H9 (cell line): ENCODE data around the gene WDR59. TPM values are rescaled to one million over a fixed set of nuclear protein-coding genes. Genes with fewer than 3 reads are reported as not detected.

Experiments used
- DNase-seq: peaks from one replicate; pipeline ENCODE4 v3.0.0-alpha.2; 2017
- H2AFZ ChIP-seq: one replicate; pipeline ENCODE4 v1.6.1; 2013; ENCODE audit warnings: mild to moderate bottlenecking, low read length, control low read depth, moderate library complexity
- H2AK5ac ChIP-seq: 2 replicates; pipeline ENCODE4 v1.6.1; 2013; ENCODE audit warnings: low read length, control low read depth, mixed read lengths; ENCODE audit not compliant: insufficient read length
- H2BK120ac ChIP-seq: one replicate; pipeline ENCODE4 v1.6.1; 2013; ENCODE audit warnings: low read depth, mild to moderate bottlenecking, low read length, control low read depth, inconsistent platforms; ENCODE audit not compliant: poor library complexity, severe bottlenecking
- H2BK12ac ChIP-seq: 2 replicates; pipeline ENCODE4 v1.6.1; 2013; ENCODE audit warnings: low read length, control low read depth, mixed read lengths, low read depth; ENCODE audit not compliant: insufficient read length
- H2BK15ac ChIP-seq: 2 replicates; pipeline ENCODE4 v1.6.1; 2013; ENCODE audit warnings: low read depth, low read length, control low read depth
- H2BK20ac ChIP-seq: one replicate; pipeline ENCODE4 v1.6.1; 2013; ENCODE audit warnings: low read depth, mild to moderate bottlenecking, low read length, control low read depth, inconsistent platforms; ENCODE audit not compliant: poor library complexity, severe bottlenecking
- H2BK5ac ChIP-seq: 2 replicates; pipeline ENCODE4 v1.6.1; 2013; ENCODE audit warnings: low read length, control low read depth, mixed read lengths; ENCODE audit not compliant: insufficient read length
- H3K14ac ChIP-seq: 2 replicates; pipeline ENCODE4 v1.6.1; 2013; ENCODE audit warnings: low read length, control low read depth; ENCODE audit not compliant: insufficient read depth
- H3K18ac ChIP-seq: 2 replicates; pipeline ENCODE4 v1.6.1; 2013; ENCODE audit warnings: low read depth, mild to moderate bottlenecking, mixed read lengths, low read length, control low read depth; ENCODE audit not compliant: insufficient read length
- H3K23ac ChIP-seq: 2 replicates; pipeline ENCODE4 v1.6.1; 2013; ENCODE audit warnings: low read length, control low read depth, mixed read lengths, low read depth; ENCODE audit not compliant: insufficient read length
- H3K23me2 ChIP-seq: 2 replicates; pipeline ENCODE4 v1.6.1; 2013; ENCODE audit warnings: low read depth, mild to moderate bottlenecking, mixed read lengths, low read length, control low read depth; ENCODE audit not compliant: insufficient read length, poor library complexity, severe bottlenecking
- H3K27ac ChIP-seq: 2 replicates; pipeline ENCODE4 v1.5.1; 2013; ENCODE audit warnings: low read length, control low read depth, mixed read lengths, low read depth; ENCODE audit not compliant: insufficient read length
- H3K27me3 ChIP-seq: 2 replicates; pipeline ENCODE4 v1.6.1; 2013; ENCODE audit warnings: low read length, control low read depth, inconsistent platforms; ENCODE audit not compliant: insufficient read depth
- H3K4ac ChIP-seq: 2 replicates; pipeline ENCODE4 v1.6.1; 2013; ENCODE audit warnings: low read depth, mild to moderate bottlenecking, control low read depth, inconsistent platforms, low read length, moderate library complexity
- H3K4me1 ChIP-seq: 2 replicates; pipeline ENCODE4 v1.6.1; 2013; ENCODE audit warnings: low read length, control low read depth, inconsistent platforms; ENCODE audit not compliant: insufficient read depth
- H3K4me2 ChIP-seq: 2 replicates; pipeline ENCODE4 v1.6.1; 2013; ENCODE audit warnings: low read length, control low read depth, mixed read lengths; ENCODE audit not compliant: insufficient read length, insufficient read depth
- H3K56ac ChIP-seq: 2 replicates; pipeline ENCODE4 v1.6.1; 2013; ENCODE audit warnings: low read depth, mild to moderate bottlenecking, mixed read lengths, low read length, control low read depth; ENCODE audit not compliant: insufficient read length
- H3K79me1 ChIP-seq: 2 replicates; pipeline ENCODE4 v1.6.1; 2013; ENCODE audit warnings: low read depth, mild to moderate bottlenecking, moderate library complexity, low read length, control low read depth, inconsistent platforms; ENCODE audit not compliant: insufficient read depth, poor library complexity, severe bottlenecking
- H3K79me2 ChIP-seq: 2 replicates; pipeline ENCODE4 v1.6.1; 2013; ENCODE audit warnings: low read length, control low read depth, inconsistent platforms; ENCODE audit not compliant: insufficient read depth
- H3K9ac ChIP-seq: 2 replicates; pipeline ENCODE4 v1.6.1; 2013; ENCODE audit warnings: low read length, control low read depth, mixed read lengths; ENCODE audit not compliant: insufficient read length; ENCODE audit errors: extremely low read depth
- H3K9me3 ChIP-seq: one replicate; pipeline ENCODE4 v1.6.1; 2013; ENCODE audit warnings: low read depth, low read length, inconsistent platforms; ENCODE audit not compliant: control insufficient read depth
- H3T11ph ChIP-seq: one replicate; pipeline ENCODE4 v1.6.1; 2013; ENCODE audit warnings: mild to moderate bottlenecking, low read length, control low read depth, inconsistent platforms
- H4K20me1 ChIP-seq: one replicate; pipeline ENCODE4 v1.6.1; 2013; ENCODE audit not compliant: control insufficient read depth, insufficient read length, insufficient read depth
- H4K5ac ChIP-seq: 2 replicates; pipeline ENCODE4 v1.6.1; 2013; ENCODE audit warnings: low read depth, mild to moderate bottlenecking, mixed read lengths, low read length, control low read depth; ENCODE audit not compliant: insufficient read length
- H4K8ac ChIP-seq: replicated peaks from 2 replicates; pipeline ENCODE4 v1.6.1; 2013; ENCODE audit warnings: low read length, control low read depth, mixed read lengths, low read depth; ENCODE audit not compliant: insufficient read length
- H4K91ac ChIP-seq: 2 replicates; pipeline ENCODE4 v1.6.1; 2013; ENCODE audit warnings: low read depth, mild to moderate bottlenecking, moderate library complexity, mixed read lengths, low read length, control low read depth; ENCODE audit not compliant: insufficient read length
- H3K27ac Mint-ChIP-seq, 3 experiments: 2 replicates in 2 of 3; 3 replicates in 1 of 3; pipeline ENCODE4 v1.8.0; 2020 to 2021; ENCODE audit warnings: mixed read lengths in 3 of 3, mild to moderate bottlenecking in 1 of 3, moderate library complexity in 1 of 3
- H3K27me3 Mint-ChIP-seq: 2 replicates; pipeline ENCODE4 v1.8.0; 2021; ENCODE audit warnings: low read depth, mild to moderate bottlenecking, moderate library complexity, mixed read lengths
- H3K36me3 Mint-ChIP-seq, 3 experiments: 2 replicates in 2 of 3; 3 replicates in 1 of 3; pipeline ENCODE4 v1.8.0; 2020 to 2021; ENCODE audit warnings: low read depth in 3 of 3, mixed read lengths in 3 of 3; ENCODE audit not compliant: insufficient read depth in 1 of 3
- H3K4me1 Mint-ChIP-seq, 2 experiments: 2 replicates each; pipeline ENCODE4 v1.8.0; 2020; ENCODE audit warnings: mixed read lengths in 2 of 2
- H3K4me3 Mint-ChIP-seq, 2 experiments: 2 replicates in 1 of 2; 3 replicates in 1 of 2; pipeline ENCODE4 v1.8.0; 2020 to 2021; ENCODE audit warnings: mild to moderate bottlenecking in 2 of 2, mixed read lengths in 2 of 2, moderate library complexity in 1 of 2
- H3K9me3 Mint-ChIP-seq, 2 experiments: 2 replicates in 1 of 2; 3 replicates in 1 of 2; pipeline ENCODE4 v1.8.0; 2020; ENCODE audit warnings: mild to moderate bottlenecking in 2 of 2, mixed read lengths in 2 of 2, moderate library complexity in 1 of 2
- WGBS: extraction: QIAGEN DNeasy Blood & Tissue Kit; methylation state at CpG from one replicate; pipeline ENCODE4 v1.1.7; 2013; ENCODE audit warnings: missing lambda C conversion rate, low lambda C conversion rate, mixed read lengths; ENCODE audit not compliant: insufficient read length; ENCODE audit errors: extremely low coverage; 5-methylcytosine and 5-hydroxymethylcytosine counted together
- total RNA-seq: library from RNA; stranded (reverse); gene quantifications from 2 replicates; pipeline ENCODE4 v1.2.1, GENCODE V29; 2021
- TF ChIP-seq, protein P1 (sequence below): fragments of 200-600 bp; sonication (generic); conservative IDR thresholded peaks from 3 replicates; pipeline ENCODE4 v1.8.0; 2021; ENCODE audit warnings: antibody characterized with exemption, mild to moderate bottlenecking

WDR59 gene
- total RNA-seq, 1 experiment from 2014 or later: 97.5 TPM

DNA sequence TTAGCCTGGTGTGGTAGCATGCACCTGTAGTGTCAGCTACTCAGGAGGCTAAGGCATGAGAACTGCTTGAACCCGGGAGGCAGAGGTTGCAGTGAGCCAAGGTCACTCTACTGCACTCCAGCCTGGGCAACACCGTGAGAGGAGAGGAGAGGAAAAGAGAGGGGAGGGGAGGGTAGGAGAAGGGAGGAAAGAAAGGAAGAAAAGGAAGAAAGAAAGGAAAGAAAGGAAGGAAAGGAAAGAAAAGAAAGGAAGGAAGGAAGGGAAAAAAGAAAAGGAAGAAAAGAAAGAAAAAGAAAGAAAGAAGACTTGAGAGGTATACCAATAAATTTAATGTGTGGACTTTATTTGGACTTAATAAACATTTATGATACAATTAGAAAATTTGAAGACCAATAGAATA is 143.5 kb downstream of the WDR59 start:
- no CpG with 5 or more reads among the region's 2 CpGs for WGBS
- H3T11ph ChIP-seq: no peak overlapping the region

More for the DNA sequence above, 143.5 kb downstream of the WDR59 start:
- Histone ChIP-seq H2BK12ac (no peak overlapping the region), H3K9ac (no peak overlapping the region), H3K23me2 (no peaks in the 10 kb centered on the region), H3K79me1 (no peaks in the 10 kb centered on the region), H4K91ac (no peak overlapping the region), H3K79me2 (no peaks in the 10 kb centered on the region), H4K5ac (no peak overlapping the region), H3K14ac (no peak overlapping the region), H3K9me3 (no peaks in the 10 kb centered on the region), H3K56ac (no peak overlapping the region), H4K20me1 (no peaks in the 10 kb centered on the region), H2BK20ac (no peak overlapping the region), H2BK120ac (no peak overlapping the region), H3K4ac (no peak overlapping the region), H2AK5ac (no peak overlapping the region), H2AFZ (no peak overlapping the region), H4K8ac (no peak overlapping the region), H3K4me1 (no peaks in the 10 kb centered on the region; the same call in 1 of the 2 replicates), H2BK15ac (no peak overlapping the region), H3K27me3 (no peaks in the 10 kb centered on the region), H3K4me2 (no peak overlapping the region), H3K18ac (no peak overlapping the region), H3K27ac (no peak overlapping the region), H3K23ac (no peak overlapping the region), H2BK5ac (no peak overlapping the region)
- Mint-ChIP-seq H3K4me3 (no peak overlapping the region), H3K4me1 (peaks cover 13 to 19% of the 10 kb centered on the region in 2 experiments), H3K9me3 (no peaks in the 10 kb centered on the region), H3K27me3 (no peaks in the 10 kb centered on the region), H3K27ac (peak overlapping the region in 1 of 3 experiments; percentile 20; a peak in 1 of 7 replicates), H3K36me3 (no peaks in the 10 kb centered on the region)
- DNase-seq: no peak
- TF ChIP-seq, protein P1, sequence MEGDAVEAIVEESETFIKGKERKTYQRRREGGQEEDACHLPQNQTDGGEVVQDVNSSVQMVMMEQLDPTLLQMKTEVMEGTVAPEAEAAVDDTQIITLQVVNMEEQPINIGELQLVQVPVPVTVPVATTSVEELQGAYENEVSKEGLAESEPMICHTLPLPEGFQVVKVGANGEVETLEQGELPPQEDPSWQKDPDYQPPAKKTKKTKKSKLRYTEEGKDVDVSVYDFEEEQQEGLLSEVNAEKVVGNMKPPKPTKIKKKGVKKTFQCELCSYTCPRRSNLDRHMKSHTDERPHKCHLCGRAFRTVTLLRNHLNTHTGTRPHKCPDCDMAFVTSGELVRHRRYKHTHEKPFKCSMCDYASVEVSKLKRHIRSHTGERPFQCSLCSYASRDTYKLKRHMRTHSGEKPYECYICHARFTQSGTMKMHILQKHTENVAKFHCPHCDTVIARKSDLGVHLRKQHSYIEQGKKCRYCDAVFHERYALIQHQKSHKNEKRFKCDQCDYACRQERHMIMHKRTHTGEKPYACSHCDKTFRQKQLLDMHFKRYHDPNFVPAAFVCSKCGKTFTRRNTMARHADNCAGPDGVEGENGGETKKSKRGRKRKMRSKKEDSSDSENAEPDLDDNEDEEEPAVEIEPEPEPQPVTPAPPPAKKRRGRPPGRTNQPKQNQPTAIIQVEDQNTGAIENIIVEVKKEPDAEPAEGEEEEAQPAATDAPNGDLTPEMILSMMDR: no peak
